Measurements from ENCODE around the gene ANAPC16.

ANAPC16 gene

DNA sequence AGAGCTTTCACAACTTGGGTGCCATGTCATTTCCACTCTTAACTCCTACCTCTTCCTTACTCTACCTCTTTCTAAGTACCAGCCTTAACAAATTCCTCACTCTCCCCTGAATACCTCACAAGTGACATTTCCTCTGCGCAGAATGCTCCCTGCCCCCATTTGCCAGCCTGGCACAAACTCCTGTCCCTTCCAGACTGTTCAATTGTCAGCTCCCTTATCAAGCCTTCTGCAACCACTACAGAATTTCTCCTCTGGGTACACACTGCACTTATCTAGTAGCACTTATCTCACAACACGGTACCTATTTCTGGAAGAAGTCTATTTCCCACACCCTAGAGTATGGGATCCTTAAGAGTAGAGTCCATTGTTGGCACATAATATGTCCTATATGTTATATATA is 39.1 kb upstream of the ANAPC16 start:
- H3K4me2 ChIP-seq (ENCODE audit: low read depth, low read length, poor library complexity, severe bottlenecking): no peak overlapping the region
- H3K9me3 ChIP-seq (ENCODE audit: insufficient read depth, low read length): no peaks in the 10 kb centered on the region
- H3K9ac ChIP-seq (ENCODE audit: low read length): no peak overlapping the region
- no peaks in the 10 kb centered on the region for H4K20me1 ChIP-seq (ENCODE audit: low read depth, low read length)
- H3K36me3 ChIP-seq (ENCODE audit: low read length): no peaks in the 10 kb centered on the region
- H3K27me3 ChIP-seq (ENCODE audit: low read length): no peaks in the 10 kb centered on the region
- H3K4me3 ChIP-seq (ENCODE audit: insufficient read depth, low read length, poor library complexity, severe bottlenecking): no peak overlapping the region
- no peak overlapping the region for H3K27ac ChIP-seq (ENCODE audit: low read depth, low read length)
- peaks cover 3% of the 10 kb centered on the region; the same call in 1 of the 2 replicates for H3F3A ChIP-seq (ENCODE audit: insufficient read depth)
- no peak for TF ChIP-seq EZH2phosphoT487 (conservative IDR thresholded peaks at IDR 0.05; ENCODE audit: low read length)
- TF ChIP-seq, protein P1, sequence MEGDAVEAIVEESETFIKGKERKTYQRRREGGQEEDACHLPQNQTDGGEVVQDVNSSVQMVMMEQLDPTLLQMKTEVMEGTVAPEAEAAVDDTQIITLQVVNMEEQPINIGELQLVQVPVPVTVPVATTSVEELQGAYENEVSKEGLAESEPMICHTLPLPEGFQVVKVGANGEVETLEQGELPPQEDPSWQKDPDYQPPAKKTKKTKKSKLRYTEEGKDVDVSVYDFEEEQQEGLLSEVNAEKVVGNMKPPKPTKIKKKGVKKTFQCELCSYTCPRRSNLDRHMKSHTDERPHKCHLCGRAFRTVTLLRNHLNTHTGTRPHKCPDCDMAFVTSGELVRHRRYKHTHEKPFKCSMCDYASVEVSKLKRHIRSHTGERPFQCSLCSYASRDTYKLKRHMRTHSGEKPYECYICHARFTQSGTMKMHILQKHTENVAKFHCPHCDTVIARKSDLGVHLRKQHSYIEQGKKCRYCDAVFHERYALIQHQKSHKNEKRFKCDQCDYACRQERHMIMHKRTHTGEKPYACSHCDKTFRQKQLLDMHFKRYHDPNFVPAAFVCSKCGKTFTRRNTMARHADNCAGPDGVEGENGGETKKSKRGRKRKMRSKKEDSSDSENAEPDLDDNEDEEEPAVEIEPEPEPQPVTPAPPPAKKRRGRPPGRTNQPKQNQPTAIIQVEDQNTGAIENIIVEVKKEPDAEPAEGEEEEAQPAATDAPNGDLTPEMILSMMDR (IDR thresholded peaks at IDR 0.05; ENCODE audit: insufficient read depth, low read length, poor library complexity, severe bottlenecking): no peak
- no peaks in the 10 kb centered on the region for H3K9me2 ChIP-seq (replicated peaks; ENCODE audit: insufficient read depth, low read length)
- H3K79me2 ChIP-seq (ENCODE audit: insufficient read depth, low read length): no peaks in the 10 kb centered on the region
- no peak overlapping the region for H2AFZ ChIP-seq (ENCODE audit: low read depth, low read length, severe bottlenecking)

DNA sequence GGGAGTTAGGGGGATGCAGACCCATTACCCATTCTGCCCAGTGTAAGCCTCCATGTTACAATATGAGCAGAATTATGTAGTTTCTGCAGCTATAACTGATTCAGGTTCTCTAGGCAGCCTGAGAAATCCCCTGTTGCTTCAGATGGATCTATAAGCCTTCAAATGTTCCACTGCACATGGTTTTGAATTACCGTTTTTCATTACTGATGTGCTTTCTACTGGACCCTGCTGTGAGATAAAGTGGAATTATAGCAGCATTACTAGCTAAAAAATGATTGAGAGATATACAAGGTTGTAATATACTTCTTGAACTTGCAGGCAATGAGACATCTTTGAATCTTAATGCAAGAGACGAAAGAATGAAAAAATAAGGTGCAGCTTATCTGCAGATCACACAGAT is 38.4 kb upstream of the ANAPC16 start:
- TF ChIP-seq, protein P1 (IDR thresholded peaks at IDR 0.05; ENCODE audit: insufficient read depth, low read length, poor library complexity, severe bottlenecking): no peak
- Histone ChIP-seq H3K36me3 (ENCODE audit: low read length) (no peaks in the 10 kb centered on the region), H3K79me2 (ENCODE audit: insufficient read depth, low read length) (no peaks in the 10 kb centered on the region), H3F3A (ENCODE audit: insufficient read depth) (peaks cover 3% of the 10 kb centered on the region; the same call in 1 of the 2 replicates), H3K9ac (ENCODE audit: low read length) (no peak overlapping the region), H3K9me3 (ENCODE audit: insufficient read depth, low read length) (no peaks in the 10 kb centered on the region), H3K4me2 (ENCODE audit: low read depth, low read length, poor library complexity, severe bottlenecking) (no peak overlapping the region), H3K27ac (ENCODE audit: low read depth, low read length) (no peak overlapping the region), H3K27me3 (ENCODE audit: low read length) (no peaks in the 10 kb centered on the region), H3K4me3 (ENCODE audit: insufficient read depth, low read length, poor library complexity, severe bottlenecking) (no peak overlapping the region), H3K9me2 (replicated peaks; ENCODE audit: insufficient read depth, low read length) (no peaks in the 10 kb centered on the region), H4K20me1 (ENCODE audit: low read depth, low read length) (no peaks in the 10 kb centered on the region), H2AFZ (ENCODE audit: low read depth, low read length, severe bottlenecking) (no peak overlapping the region)

DNA sequence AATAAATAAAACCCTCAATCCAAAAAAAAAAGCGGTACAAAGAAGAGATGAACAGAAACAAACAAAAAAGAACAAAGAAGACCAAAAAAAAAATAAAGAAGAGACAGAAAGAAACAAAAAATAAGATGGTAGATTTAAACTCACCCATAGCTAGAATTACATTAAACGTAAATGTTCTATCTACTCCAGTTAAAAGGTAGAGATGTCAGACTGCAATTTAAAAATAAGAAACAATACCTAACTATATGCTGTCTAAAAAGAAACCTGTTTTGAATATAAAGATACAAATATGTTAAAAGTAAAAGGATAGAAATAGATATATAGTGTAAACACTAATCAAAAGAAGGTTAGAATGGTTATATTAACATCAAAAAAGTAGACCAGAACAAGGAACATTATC is 31.7 kb upstream of the ANAPC16 start:
- Histone ChIP-seq H3K9ac (ENCODE audit: low read length) (no peak overlapping the region), H3K4me3 (ENCODE audit: insufficient read depth, low read length, poor library complexity, severe bottlenecking) (no peak overlapping the region), H3K36me3 (ENCODE audit: low read length) (peaks cover 18% of the 10 kb centered on the region; the same call in 1 of the 2 replicates), H3F3A (ENCODE audit: insufficient read depth) (no peaks in the 10 kb centered on the region), H3K27ac (ENCODE audit: low read depth, low read length) (no peak overlapping the region), H3K79me2 (ENCODE audit: insufficient read depth, low read length) (no peaks in the 10 kb centered on the region), H3K9me2 (replicated peaks; ENCODE audit: insufficient read depth, low read length) (no peaks in the 10 kb centered on the region), H2AFZ (ENCODE audit: low read depth, low read length, severe bottlenecking) (no peak overlapping the region), H4K20me1 (ENCODE audit: low read depth, low read length) (no peaks in the 10 kb centered on the region), H3K4me2 (ENCODE audit: low read depth, low read length, poor library complexity, severe bottlenecking) (no peak overlapping the region), H3K9me3 (ENCODE audit: insufficient read depth, low read length) (no peaks in the 10 kb centered on the region), H3K27me3 (ENCODE audit: low read length) (no peaks in the 10 kb centered on the region)
- TF ChIP-seq, protein P1 (IDR thresholded peaks at IDR 0.05; ENCODE audit: insufficient read depth, low read length, poor library complexity, severe bottlenecking): no peak

All from SU-DHL-6 (cell line).